Measurements from ENCODE around the gene GNPNAT1.

GRCh38 chr14:52790011-52790755 is 1.2 kb downstream of the GNPNAT1 start:
- TF ChIP-seq POLR2AphosphoS5 (IDR thresholded peaks at IDR 0.05; ENCODE audit: insufficient read depth in 1 of 2, low read depth in 1 of 2) (no peak), CTCF (IDR thresholded peaks at IDR 0.05) (no peak), POLR2A (IDR thresholded peaks at IDR 0.05) (no peak)
